Inflammatory macrophage treated with lipopolysaccharide for 4 hours (primary cell): ENCODE measurements around the gene ZNF580.

Experiments used
- DNase-seq: peaks from one replicate; pipeline ENCODE4 v3.0.0-alpha.2; 2020

Gene ZNF580

DNA sequence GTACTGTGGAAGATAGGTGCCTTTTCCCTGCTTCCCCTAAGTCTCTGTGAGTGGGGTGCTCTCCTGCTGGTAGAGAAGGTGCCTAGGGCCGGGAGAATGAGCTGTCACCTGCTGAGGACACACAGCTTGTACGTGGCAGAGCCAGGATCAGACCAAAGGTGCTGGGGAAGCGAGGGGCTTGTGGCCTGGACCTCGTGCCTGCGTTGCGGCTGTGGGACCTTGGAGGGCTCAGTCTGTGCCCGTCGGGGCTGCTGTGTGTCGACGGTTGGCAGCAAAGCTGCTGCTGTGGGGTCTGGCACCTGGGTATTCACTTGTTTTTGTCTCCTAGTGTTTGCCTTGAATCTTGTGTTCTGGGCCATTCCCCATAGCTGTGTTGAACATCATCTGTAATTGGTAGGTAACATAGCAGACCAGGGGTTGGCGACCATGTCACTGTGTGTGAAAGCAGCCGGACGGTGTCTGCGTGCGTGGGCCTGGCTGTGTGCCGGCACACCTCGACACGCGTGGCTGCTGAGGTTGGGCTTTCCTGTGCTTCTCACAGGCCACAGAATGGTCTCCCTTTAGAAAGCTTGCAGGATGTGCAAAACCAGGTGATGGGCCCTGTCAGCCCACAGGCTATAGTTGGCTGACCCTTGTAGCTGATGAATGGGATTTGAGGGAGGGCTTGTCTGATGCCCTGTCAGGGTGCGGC is 23.2 kb downstream of the ZNF580 start:
- no peak for DNase-seq

GRCh38 chr19:55666343-55667005 is 25.7 kb downstream of the ZNF580 start:
- no peak for DNase-seq

DNA sequence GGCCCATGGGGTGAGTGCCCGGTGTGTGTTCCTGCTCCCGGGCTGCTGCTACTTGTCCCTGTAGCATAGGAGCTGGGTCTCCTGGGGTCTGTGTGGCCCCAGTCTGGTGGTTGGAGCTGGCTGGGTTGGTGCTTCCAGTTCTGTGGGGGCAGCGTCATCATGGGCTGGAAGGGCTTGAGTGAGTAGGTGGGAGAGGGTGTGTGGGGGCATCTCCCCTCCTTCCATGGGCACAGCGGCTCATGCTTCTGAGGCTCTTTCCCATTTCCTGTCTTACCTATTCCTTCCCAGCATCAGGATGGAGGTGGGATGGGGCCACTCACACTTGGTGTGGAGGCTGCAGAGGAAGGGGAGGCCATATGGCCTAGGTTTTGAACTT is 26.2 kb downstream of the ZNF580 start:
- no peak for DNase-seq

- no peak for DNase-seq
Observed at GRCh38 chr19:55667511-55667910, 26.7 kb downstream of the ZNF580 start.

DNA sequence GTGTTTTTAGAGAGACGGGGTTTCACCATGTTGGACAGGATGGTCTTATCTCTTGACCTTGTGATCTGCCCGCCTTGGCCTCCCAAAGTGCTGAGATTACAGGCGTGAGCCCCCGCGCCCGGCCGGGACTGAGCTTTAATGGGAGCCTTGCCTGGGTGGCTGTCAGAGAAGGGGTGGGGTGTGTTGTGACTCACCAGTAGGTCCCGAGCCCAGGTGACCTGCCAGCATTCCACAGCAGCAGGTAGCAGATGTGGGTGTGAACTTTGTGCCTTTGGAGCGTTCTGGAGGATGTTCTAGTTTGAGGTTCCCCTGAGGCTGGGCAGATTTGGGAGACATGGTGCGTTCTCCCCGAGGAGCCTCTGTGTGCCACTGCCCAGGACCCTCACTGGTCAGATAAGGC is 27.2 kb downstream of the ZNF580 start:
- no peak for DNase-seq

GRCh38 chr19:55668603-55669348 is 28.0 kb downstream of the ZNF580 start:
- DNase-seq, result no peak

DNA sequence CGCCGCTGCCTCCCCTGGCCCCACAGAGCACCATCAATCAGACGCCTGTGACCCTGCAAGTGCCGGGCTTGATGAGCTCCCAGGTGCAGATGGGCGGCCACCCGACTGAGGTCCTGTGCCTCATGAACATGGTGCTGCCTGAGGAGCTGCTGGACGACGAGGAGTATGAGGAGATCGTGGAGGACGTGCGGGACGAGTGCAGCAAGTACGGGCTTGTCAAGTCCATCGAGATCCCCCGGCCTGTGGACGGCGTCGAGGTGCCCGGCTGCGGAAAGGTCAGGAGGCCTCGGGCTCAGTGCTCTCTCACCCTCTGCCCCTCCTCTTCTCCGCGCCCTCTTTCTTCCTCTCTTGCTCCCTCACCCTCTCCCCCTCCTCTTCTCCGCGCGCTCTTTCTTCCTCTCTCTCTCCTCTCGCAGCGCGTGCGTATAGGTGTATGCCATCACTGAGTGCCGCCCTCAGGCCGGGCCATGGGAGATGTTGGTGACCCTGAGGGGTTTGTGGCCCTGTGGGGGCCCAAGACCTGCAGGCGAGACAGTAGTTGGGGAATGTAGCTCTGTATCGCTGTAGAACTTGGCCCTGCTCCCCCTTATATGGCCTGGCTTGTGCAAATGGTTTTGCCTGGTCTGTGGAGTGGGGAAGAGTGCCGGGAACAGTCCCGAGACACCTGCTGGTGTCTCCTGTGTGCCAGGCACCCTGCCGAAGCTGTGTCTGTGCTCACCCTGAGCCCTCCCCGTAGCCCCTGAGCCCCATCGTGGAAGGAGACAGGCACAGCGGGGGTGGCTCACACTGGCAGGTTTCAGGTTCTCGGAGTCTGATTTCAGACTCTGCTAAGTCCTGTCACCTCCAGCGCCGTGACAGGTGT is 28.8 kb downstream of the ZNF580 start:
- DNase-seq, result no peak

GRCh38 chr19:55670280-55671053 is 29.7 kb downstream of the ZNF580 start:
- DNase-seq, result no peak

GRCh38 chr19:55671054-55671378 is 30.2 kb downstream of the ZNF580 start:
- no peak for DNase-seq

GRCh38 chr19:55672418-55672817 is 31.6 kb downstream of the ZNF580 start:
- DNase-seq, result no peak

DNA sequence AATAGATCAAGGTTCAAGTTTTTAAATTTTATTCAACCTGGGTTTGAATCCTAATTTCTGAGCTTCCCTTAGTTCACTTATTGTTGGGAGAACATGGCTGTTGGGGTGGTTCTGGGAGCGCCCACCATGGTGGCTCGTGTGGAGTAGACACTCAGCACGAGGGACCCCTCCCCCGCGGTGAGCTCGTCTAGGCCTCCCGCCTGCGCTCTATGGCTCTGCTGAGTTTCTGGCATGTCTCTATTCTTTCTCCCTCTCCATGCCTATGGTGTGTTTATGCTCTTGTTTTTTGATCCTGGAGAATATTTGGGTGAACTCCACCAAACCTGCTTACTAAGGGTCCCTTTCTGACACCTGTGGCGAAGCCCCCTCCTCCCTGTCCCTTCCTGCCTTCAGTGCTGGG is 32.7 kb downstream of the ZNF580 start:
- DNase-seq, result no peak

- DNase-seq, result no peak
Observed at GRCh38 chr19:55673889-55674288, 33.1 kb downstream of the ZNF580 start.

- no peak for DNase-seq
Observed at GRCh38 chr19:55674459-55674840, 33.6 kb downstream of the ZNF580 start.

GRCh38 chr19:55674841-55675660 is 34.2 kb downstream of the ZNF580 start, which contains the start of gene EPN1:
EPN1 (plus strand) TSS chr19:55675226; CDS start chr19:55678628, 3,402 bp downstream.
- DNase-seq, result peak; percentile 96

DNA sequence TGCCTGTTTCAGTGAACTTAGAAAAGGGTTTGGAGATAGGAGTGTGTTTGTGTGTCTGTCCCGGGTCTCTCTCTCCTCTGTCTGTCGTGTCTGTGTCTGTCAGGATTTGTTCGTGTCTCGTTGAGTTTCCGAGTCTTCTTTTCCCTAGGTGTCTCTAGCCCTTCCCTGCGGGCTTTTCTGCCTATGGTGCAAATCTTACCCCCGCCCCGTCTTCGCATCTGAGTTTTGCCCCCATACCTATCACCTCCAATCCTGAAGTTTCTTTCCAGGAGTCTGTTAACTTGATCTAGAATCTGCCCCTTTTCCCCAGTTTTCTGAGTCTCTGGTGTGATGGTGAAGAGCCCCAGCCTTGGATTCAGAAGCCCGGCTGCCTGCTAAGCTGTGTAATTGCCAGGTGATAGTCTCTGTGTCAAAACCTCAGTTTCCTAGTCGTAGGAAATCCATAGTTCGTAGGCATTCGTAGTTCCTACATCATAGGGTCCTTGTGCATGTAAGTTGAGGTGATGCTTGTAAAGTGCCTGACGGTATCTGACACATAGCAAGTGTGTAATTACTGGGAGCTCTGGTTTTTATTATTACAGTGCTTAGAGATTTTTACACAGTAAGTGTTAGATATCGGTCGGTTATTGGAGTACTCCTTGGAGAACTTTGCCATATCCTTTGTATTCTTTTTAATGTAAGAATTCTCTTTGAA is 35.0 kb downstream of the ZNF580 start:
- no peak for DNase-seq

GRCh38 chr19:55676383-55676782 is 35.6 kb downstream of the ZNF580 start:
- no peak for DNase-seq

GRCh38 chr19:55676889-55677505 is 36.2 kb downstream of the ZNF580 start:
- no peak for DNase-seq

DNA sequence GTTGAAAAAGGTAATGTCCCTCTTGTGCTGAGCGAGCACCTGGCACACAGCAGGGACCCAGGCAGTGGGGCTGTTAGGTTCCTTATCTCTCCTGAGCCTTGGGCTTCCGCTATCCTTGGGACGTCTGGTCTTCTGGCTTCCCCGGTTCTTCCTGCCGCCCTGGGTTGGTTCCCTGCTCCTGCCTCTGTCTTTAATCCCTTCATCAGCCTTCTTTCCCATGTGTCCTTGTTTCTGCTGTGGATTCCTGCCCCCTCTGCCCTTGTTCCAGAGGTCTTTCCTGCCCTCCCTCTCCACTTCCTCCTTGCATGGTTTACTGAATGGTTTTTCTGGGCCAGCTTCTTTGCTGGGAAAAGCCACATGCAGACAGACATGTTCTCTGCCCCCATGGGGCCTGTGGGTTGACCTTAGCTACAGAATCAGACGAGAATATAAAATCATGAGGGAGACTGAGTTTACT is 36.8 kb downstream of the ZNF580 start:
- DNase-seq, result no peak

GRCh38 chr19:55678121-55678671 is 37.4 kb downstream of the ZNF580 start:
- DNase-seq, result peak; percentile 79
